RWPE1 (cell line): ENCODE results near the gene SLC16A2.
"Not testable (repeated sequence)": the region's sequence is repeated elsewhere in the genome, so short reads cannot be mapped to it uniquely, and the experiment has no call there.

Experiments
- CTCF ChIA-PET: fragments of 350-600 bp; sonication (Branson Sonifier 250); formaldehyde crosslinking; extraction: SDS; loops from one replicate; lab custom pipeline; 2021; lab: Yijun Ruan, JAX
- POLR2A ChIA-PET: fragments of 400-600 bp; formaldehyde crosslinking; extraction: SDS; loops from one replicate; lab custom pipeline; 2020; ENCODE audit warnings: antibody characterized with exemption; ENCODE audit not compliant: low non-redundant PET; lab: Yijun Ruan, JAX
- DNase-seq: peaks from one replicate; pipeline ENCODE4 v3.0.0; 2012; ENCODE audit warnings: low spot score
- H3K27ac ChIP-seq: fragments of 450-650 bp; 2 replicates; pipeline ENCODE4 v1.5.1; 2017
- TF ChIP-seq, protein P1 (sequence below): fragments of 450-650 bp; conservative IDR thresholded peaks from 2 replicates; pipeline ENCODE4 v1.5.1; 2017; ENCODE audit warnings: low read depth, mild to moderate bottlenecking

SLC16A2 gene

DNA sequence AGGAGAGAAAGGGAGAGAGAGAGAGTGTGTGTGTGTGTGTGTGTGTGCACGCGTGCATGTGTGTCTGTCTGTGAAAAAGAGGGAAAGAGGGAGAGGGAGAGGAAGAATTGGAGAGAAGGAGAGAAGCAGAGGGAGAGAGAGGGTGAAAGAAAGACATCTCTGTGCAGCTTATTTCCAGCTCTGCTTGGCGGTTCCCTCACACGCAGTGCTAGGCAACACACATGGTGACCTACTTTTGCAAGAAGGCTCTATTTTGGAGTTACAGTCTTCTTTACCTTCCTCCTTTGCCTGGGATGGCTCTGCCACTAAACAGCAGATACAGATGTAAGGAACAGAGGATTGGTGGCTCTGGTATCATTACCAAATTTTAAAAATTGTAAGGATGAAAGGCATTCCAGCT is 40.1 kb downstream of the SLC16A2 start:
- TF ChIP-seq, protein P1, sequence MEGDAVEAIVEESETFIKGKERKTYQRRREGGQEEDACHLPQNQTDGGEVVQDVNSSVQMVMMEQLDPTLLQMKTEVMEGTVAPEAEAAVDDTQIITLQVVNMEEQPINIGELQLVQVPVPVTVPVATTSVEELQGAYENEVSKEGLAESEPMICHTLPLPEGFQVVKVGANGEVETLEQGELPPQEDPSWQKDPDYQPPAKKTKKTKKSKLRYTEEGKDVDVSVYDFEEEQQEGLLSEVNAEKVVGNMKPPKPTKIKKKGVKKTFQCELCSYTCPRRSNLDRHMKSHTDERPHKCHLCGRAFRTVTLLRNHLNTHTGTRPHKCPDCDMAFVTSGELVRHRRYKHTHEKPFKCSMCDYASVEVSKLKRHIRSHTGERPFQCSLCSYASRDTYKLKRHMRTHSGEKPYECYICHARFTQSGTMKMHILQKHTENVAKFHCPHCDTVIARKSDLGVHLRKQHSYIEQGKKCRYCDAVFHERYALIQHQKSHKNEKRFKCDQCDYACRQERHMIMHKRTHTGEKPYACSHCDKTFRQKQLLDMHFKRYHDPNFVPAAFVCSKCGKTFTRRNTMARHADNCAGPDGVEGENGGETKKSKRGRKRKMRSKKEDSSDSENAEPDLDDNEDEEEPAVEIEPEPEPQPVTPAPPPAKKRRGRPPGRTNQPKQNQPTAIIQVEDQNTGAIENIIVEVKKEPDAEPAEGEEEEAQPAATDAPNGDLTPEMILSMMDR = no peak
- ChIA-PET CTCF (no interaction called here), POLR2A (no interaction called here)
- H3K27ac ChIP-seq = no peak overlapping the region
- no peak for DNase-seq

DNA sequence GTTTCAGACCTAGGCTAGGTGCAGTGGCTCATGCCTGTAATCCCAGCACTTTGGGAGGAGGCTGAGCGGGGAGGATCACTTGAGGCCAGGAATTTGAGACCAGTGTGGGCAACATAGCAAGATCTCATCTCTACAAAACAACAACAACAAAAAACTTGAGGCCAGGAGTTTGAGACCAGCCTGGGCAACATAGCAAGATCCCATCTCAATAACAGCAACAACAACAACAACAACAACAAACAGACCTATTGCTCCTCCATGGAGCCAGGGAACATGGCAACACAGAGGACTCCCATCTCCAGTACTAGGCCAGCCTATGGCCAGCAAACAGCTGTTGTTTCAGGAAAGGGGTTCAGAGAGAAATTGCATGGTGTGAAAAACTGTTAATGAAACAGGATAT is 43.4 kb downstream of the SLC16A2 start:
- TF ChIP-seq, protein P1 = no peak
- CTCF ChIA-PET = no interaction called here
- DNase-seq = no peak
- H3K27ac ChIP-seq = no peak overlapping the region
- POLR2A ChIA-PET = no interaction called here

DNA sequence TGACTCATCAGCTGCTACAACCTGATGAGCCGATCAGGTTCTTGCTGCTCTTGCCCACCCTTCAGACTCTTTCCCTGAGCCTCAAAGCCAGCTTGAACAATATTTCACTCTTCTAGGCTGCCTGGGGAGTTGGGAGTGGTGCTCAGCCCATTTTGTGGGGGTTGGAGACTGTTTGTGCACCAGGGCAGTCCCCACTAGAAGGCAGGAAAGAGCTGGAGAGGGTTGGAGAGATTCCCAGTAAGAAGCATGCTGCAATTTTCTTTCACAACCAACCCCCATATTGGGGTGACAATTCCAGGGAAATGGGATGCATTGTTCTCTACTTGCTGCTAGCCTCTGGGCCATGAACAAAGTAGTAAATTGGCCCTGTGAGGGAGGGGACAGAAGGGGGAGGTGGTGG is 44.1 kb downstream of the SLC16A2 start:
- TF ChIP-seq, protein P1 = no peak
- ChIA-PET POLR2A (no interaction called here), CTCF (no interaction called here)

DNA sequence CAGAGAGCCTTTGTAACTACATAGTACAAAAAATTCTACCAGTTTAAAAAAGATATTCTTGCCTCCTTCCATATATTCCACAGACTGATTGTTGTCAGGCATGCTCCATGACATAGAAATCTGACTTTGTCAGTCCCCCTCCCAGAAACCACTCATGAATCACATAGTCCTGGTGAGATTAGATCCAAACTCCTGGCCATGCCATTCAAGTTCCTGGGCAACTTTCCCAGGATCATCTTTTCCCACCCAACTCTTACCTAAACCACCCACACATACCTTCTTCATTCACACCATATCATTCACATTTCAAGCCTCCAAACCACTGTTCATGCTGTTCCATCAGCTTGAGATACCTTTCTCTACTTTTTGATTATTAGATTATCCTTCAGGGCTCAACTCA is 46.4 kb downstream of the SLC16A2 start:
- no peak for DNase-seq
- TF ChIP-seq, protein P1 = no peak
- ChIA-PET CTCF (no interaction called here), POLR2A (no interaction called here)
- H3K27ac ChIP-seq = no peak overlapping the region

More for the DNA sequence above, 44.1 kb downstream of the SLC16A2 start:
- DNase-seq = no peak
- H3K27ac ChIP-seq = no peak overlapping the region

DNA sequence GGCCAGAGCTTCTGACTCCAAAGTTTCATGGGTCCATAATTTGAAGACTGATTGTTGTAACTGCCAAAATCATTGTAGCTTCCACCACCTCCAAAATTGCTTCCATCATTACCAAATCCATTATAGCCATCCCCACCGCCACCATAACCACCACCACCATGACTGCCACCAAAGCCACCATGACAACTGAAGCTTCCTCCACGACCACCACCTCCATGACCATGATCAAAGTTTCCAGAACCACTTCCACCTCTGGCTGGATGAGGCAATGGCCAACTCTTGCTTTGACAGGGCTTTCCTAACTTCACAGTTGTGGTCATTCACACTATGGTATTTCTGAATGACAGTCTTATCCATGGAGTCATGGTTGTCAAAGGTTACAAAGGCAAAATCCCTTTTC is 51.8 kb downstream of the SLC16A2 start:
- DNase-seq, CTCF ChIA-PET, H3K27ac ChIP-seq, POLR2A ChIA-PET: not testable (repeated sequence)

DNA sequence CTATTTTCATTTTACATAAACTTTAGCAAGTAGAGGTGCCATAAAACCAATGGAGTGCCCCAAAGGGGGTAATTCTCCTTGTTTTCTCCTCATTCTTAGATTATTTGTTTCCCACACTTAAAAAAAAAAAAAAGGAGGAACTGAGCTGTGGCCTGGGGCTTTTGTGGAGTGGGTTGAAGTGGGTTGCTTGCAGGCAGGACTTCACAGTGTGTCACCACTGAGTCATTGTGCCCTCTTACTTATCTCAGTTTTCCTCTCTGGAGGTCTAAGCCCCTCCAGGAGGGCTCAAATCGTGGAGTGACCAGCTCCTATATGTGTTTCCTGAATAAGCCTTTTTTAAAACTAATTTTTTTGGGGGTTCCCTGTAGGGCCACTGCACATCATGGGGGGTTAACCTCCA is 69.0 kb downstream of the SLC16A2 start:
- ChIA-PET POLR2A (no interaction called here), CTCF (no interaction called here)
- H3K27ac ChIP-seq = no peak overlapping the region
- TF ChIP-seq, protein P1 = no peak
- DNase-seq = no peak

DNA sequence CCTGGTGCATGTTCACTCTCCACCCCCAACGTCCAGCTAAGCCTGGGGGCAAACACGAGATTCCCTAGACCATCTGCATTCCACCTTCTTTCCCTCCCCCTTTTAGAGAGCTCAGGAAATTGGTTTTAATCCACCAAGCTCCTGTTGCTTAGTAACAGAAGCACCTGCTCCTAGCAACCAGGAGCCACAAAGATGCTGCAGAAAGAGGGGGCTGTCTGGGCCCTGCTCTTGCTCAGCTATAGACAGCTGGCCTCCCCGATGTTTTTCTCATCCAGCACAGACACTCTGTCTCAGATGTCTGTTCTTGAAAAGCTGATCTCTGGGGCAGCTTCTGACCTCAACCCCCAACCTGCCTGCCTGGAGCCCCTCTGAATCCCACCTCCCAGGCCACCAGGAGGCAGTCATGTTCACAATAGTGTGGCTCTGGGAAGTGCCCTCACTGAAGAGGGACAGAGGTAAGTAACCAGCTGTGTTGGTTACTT is 71.5 kb downstream of the SLC16A2 start:
- H3K27ac ChIP-seq = no peak overlapping the region
- CTCF ChIA-PET = interaction anchor here (0.9 kb wide), 1 partner anchor 10 kb away, joined by 4 read pairs; no protein-coding TSS in a partner anchor
- POLR2A ChIA-PET = no interaction called here
- TF ChIP-seq, protein P1 = no peak
- no peak for DNase-seq
